HG02943 (cell line): ENCODE data around the gene PDGFRA.

ENCODE experiments used
- ATAC-seq: cut with Tn5 transposase; IDR thresholded peaks from one replicate; pipeline ENCODE4 v1.9.1; 2021; ENCODE audit warnings: mild to moderate bottlenecking, low read depth, moderate library complexity; ENCODE audit not compliant: unreplicated experiment

PDGFRA gene

DNA sequence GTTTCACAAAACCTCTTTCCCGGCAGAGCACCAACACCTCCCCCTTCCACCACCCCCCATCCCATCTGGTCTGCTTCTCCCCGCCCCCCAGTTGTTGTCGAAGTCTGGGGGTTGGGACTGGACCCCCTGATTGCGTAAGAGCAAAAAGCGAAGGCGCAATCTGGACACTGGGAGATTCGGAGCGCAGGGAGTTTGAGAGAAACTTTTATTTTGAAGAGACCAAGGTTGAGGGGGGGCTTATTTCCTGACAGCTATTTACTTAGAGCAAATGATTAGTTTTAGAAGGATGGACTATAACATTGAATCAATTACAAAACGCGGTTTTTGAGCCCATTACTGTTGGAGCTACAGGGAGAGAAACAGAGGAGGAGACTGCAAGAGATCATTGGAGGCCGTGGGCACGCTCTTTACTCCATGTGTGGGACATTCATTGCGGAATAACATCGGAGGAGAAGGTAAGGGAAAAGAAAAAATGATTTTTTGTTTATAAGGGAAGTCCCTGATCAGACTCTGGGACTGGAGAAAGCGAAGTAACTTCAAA, at the start of gene PDGFRA:
Gene PDGFRA, plus strand, starts transcription at position 333 of the 541 bp plus-strand sequence. CDS start 29,476 bp downstream, outside the sequence.
- ATAC-seq = no peak

GRCh38 chr4:54184581-54184980, 44.5 kb upstream of the PDGFRA start:
- ATAC-seq = no peak

- no peak for ATAC-seq
Measured at GRCh38 chr4:54185044-54185780, 43.9 kb upstream of the PDGFRA start.

GRCh38 chr4:54185866-54186265, 43.2 kb upstream of the PDGFRA start:
- no peak for ATAC-seq

- ATAC-seq = no peak
Measured at GRCh38 chr4:54186371-54186770, 42.7 kb upstream of the PDGFRA start.

GRCh38 chr4:54187148-54187547, 41.9 kb upstream of the PDGFRA start:
- ATAC-seq = no peak

DNA sequence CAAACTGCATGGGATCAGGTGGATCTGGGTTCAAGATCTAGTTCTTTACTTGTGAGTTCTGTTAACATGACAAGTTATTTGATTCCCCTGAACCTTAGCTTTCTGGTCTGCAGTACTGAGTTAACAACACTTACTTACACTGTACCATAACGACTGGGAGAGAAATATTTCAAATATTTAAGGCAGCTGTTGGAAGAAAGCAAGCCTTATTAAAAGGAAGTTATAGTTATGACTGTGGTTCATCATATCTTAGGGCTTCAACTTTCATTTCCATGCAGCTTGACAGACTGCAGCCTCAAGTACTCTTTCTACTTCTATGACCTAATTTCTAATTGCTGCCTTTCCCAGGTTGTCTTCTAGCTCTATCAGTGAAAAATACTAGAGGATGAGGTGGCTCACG, 40.0 kb upstream of the PDGFRA start:
- ATAC-seq = no peak

GRCh38 chr4:54192811-54193210, 36.3 kb upstream of the PDGFRA start:
- no peak for ATAC-seq

DNA sequence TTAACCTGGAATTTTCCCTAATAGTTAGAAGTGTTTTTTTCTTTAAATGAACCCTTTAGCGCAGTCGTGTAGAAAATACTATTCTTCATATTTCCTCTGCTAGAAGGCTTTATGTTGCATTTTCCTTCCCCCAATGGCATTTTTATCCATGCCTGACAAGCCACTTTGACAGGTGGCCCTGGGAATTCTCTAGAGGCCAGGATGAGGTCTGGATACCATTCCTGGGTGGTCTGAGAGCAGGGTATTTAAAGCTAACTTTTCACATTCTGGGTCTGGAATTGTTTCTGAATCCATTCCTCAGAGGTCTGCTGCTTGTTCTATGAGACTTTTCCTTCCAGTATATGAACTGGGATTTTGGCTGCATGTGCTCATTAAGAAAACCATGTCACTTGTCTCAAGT, 31.2 kb upstream of the PDGFRA start:
- no peak for ATAC-seq

GRCh38 chr4:54199919-54200318, 29.2 kb upstream of the PDGFRA start:
- no peak for ATAC-seq

GRCh38 chr4:54209617-54210016, 19.5 kb upstream of the PDGFRA start:
- ATAC-seq = no peak

GRCh38 chr4:54213001-54213400, 16.1 kb upstream of the PDGFRA start:
- no peak for ATAC-seq

DNA sequence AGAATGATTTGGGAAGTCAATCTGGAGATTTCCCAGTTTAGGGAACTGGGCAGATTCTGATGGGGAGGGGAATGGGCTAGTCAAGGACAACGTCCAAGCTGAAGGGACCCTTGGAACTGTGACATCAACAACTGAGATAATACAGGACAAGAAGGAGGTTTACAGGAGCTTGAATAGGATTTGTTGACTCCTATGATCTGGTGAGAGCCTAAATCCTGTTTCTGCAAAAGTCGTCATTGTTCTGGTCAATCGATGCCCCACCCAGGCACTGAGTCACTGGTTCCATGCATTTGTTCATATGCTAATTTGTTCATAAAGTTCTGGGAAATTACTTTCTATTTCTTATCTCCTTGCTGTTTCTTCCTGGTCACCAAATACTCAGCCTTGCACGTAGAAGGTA, 15.3 kb upstream of the PDGFRA start:
- ATAC-seq = no peak

DNA sequence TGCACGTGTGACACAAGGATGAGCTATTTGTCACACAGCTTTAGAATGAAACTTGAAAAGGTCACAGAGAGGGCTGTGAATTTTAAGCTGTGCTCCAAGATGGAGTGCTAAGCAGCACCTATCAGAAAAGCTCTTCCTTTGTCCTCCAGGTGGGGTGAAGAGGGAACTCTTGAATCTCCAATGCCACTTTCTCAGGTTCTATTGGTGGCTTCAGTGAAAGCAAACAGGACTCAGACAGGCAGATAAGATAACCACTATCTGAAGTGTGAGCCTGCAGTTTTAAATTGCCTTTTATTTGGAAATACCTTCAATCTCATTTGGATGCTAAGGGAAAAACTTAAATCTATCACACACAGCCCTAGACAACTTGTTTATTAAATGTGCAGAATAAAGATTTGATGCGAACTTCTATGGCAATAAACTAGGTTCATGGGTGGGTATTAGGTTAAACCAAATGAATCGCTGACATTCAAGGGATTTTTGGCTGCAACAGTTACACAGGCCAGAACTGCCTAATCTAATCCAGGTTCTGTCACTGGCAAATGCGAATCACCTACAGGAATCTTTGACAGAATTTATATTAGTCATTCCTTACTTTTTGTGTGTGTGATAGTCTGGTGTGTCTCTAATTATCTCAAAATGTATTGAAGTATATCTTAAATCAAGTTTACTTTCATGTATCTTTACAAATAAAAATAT, 13.6 kb upstream of the PDGFRA start:
- ATAC-seq = no peak

- no peak for ATAC-seq
Measured at GRCh38 chr4:54217642-54218495, 11.2 kb upstream of the PDGFRA start.

DNA sequence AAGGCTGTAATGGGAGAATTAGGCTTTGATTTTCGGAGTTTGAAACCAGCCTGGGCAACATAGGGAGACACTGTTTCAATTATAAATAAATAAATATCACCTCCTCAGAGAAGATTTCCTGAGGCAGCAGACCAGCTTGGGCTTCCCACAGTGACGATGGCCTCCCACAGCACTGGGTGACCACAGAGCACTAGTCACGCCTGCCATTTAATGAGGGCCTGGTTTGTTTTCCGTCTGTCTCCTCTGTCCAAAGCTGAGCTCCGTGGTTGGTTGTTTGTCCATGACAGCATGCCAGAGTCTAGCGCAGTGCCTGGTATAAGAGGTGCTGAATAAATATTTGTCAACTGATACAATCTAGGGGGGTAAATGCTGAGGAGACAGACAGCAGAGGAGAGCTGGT, 10.4 kb upstream of the PDGFRA start:
- ATAC-seq = no peak

- ATAC-seq = no peak
Measured at GRCh38 chr4:54224996-54225597, 4.0 kb upstream of the PDGFRA start.

- no peak for ATAC-seq
Measured at GRCh38 chr4:54225598-54226403, 3.3 kb upstream of the PDGFRA start.

GRCh38 chr4:54226404-54227255, 2.5 kb upstream of the PDGFRA start:
- ATAC-seq = no peak
